Measurements from ENCODE around the gene FOXL2. TPM values are rescaled to one million over a fixed set of nuclear protein-coding genes. Genes with fewer than 3 reads are reported as not detected.
A peak's percentile ranks its signal among the peaks of the same experiment; 100 is the strongest.

The FOXL2 gene
- total and polyA plus RNA-seq, 10 of the 15 experiments (the other 5 are each of a cell fraction or from before 2014, with no cell fraction given): not detected

GRCh38 chr3:138948371-138949001 is 1.5 kb upstream of the FOXL2 start:
- RAD21 ChIA-PET (ENCODE audit: unreplicated experiment): no interaction called here
- CTCF ChIA-PET: no interaction called here
- no peak for ATAC-seq
- Histone ChIP-seq H3K36me3 (ENCODE audit: control insufficient read depth in 2 of 2, insufficient read depth in 2 of 2, low read length in 1 of 2) (no peaks in the 10 kb centered on the region), H3K9ac (ENCODE audit: control insufficient read depth, insufficient read depth, low read length) (no peak overlapping the region), H4K20me1 (ENCODE audit: control insufficient read depth, insufficient read depth) (0 out of 2 replicates have a peak, but pooled peaks cover 3% of the 10 kb centered on the region), H3K4me1 (ENCODE audit: control insufficient read depth, insufficient read depth, low read length) (no peaks in the 10 kb centered on the region), H3K27me3 (replicated peaks in 1 of 2; ENCODE audit: control insufficient read depth in 2 of 2, insufficient read depth in 2 of 2, low read length in 1 of 2) (peaks cover 18 to 22% of the 10 kb centered on the region in 2 experiments), H3K4me2 (ENCODE audit: control insufficient read depth, insufficient read depth) (no peak overlapping the region), H3K9me3 (replicated peaks; ENCODE audit: control insufficient read depth, insufficient read depth, low read length) (no peaks in the 10 kb centered on the region; the same call in 2 of the 3 replicates), H2AFZ (ENCODE audit: control insufficient read depth, low read depth, low read length) (no peak overlapping the region), H3K27ac (ENCODE audit: control insufficient read depth, insufficient read depth) (no peak overlapping the region), H3K4me3 (no peak overlapping the region), H3K79me2 (ENCODE audit: control insufficient read depth, insufficient read depth, low read length) (no peaks in the 10 kb centered on the region)
- intact Hi-C loops (cut with micrococcal nuclease; ENCODE audit: unreplicated experiment) (loop anchor here (10.0 kb wide), 1 partner anchor 146 kb away; no protein-coding TSS in a partner anchor), in situ Hi-C loops (cut with MboI) (loop anchor here (25.0 kb wide), 1 partner anchor 1186 kb away; the partner anchor contains the start of gene SOX14)
- whole genome bisulfite sequencing (ENCODE audit: insufficient coverage, insufficient replicate concordance, low lambda C conversion rate, missing lambda C conversion rate): 13% methylated on average over 3 of the region's 3 CpGs
- POLR2A ChIA-PET: no interaction called here
- BruUV-seq (replicated peaks): no TSS peak
- DNase-seq (ENCODE audit: low read depth, low spot score): no peak
- SMC1A ChIA-PET (ENCODE audit: uncharacterized antibody, unreplicated experiment): no interaction called here
- no peak for FAIRE-seq
- TF ChIP-seq WRNIP1 (IDR thresholded peaks at IDR 0.05; ENCODE audit: borderline replicate concordance, low read depth, low read length): no peak

- ChIA-PET POLR2A (no interaction called here), CTCF (no interaction called here), RAD21 (ENCODE audit: unreplicated experiment) (no interaction called here), SMC1A (ENCODE audit: uncharacterized antibody, unreplicated experiment) (no interaction called here)
- DNase-seq (ENCODE audit: low read depth, low spot score) (no peak), FAIRE-seq (no peak), ATAC-seq (no peak)
- Histone ChIP-seq H3K4me1 (ENCODE audit: control insufficient read depth, insufficient read depth, low read length) (no peaks in the 10 kb centered on the region), H3K9ac (ENCODE audit: control insufficient read depth, insufficient read depth, low read length) (no peak overlapping the region), H3K4me3 (no peak overlapping the region), H3K36me3 (ENCODE audit: control insufficient read depth in 2 of 2, insufficient read depth in 2 of 2, low read length in 1 of 2) (no peaks in the 10 kb centered on the region), H2AFZ (ENCODE audit: control insufficient read depth, low read depth, low read length) (no peak overlapping the region), H3K4me2 (ENCODE audit: control insufficient read depth, insufficient read depth) (no peak overlapping the region), H3K9me3 (replicated peaks; ENCODE audit: control insufficient read depth, insufficient read depth, low read length) (no peaks in the 10 kb centered on the region; the same call in 2 of the 3 replicates), H3K79me2 (ENCODE audit: control insufficient read depth, insufficient read depth, low read length) (no peaks in the 10 kb centered on the region), H3K27me3 (replicated peaks in 1 of 2; ENCODE audit: control insufficient read depth in 2 of 2, insufficient read depth in 2 of 2, low read length in 1 of 2) (peaks cover 22 to 25% of the 10 kb centered on the region in 2 experiments), H3K27ac (ENCODE audit: control insufficient read depth, insufficient read depth) (no peak overlapping the region), H4K20me1 (ENCODE audit: control insufficient read depth, insufficient read depth) (0 out of 2 replicates have a peak, but pooled peaks cover 3% of the 10 kb centered on the region)
- BruUV-seq (replicated peaks): no TSS peak
- intact Hi-C loops (cut with micrococcal nuclease; ENCODE audit: unreplicated experiment): loop anchor here (10.0 kb wide), 1 partner anchor 147 kb away; no protein-coding TSS in a partner anchor
- in situ Hi-C loops (cut with MboI): loop anchor here (25.0 kb wide), 1 partner anchor 1185 kb away; the partner anchor contains the start of gene SOX14
- 43% methylated on average over 21 of the region's 21 CpGs for WGBS (ENCODE audit: insufficient coverage, insufficient replicate concordance, low lambda C conversion rate, missing lambda C conversion rate)
- TF ChIP-seq RAD51 (IDR thresholded peaks at IDR 0.05) (no peak), EZH2 (IDR thresholded peaks at IDR 0.05; ENCODE audit: borderline replicate concordance, control insufficient read depth, low read depth, low read length) (0 out of 2 replicates have a peak, but pooled peaks have one; percentile 48)
Measured at GRCh38 chr3:138947495-138948121, 671 bp upstream of the FOXL2 start.
